HCT116 (cell line): ENCODE data around the gene LRRC4C. TPM values are rescaled to one million over a fixed set of nuclear protein-coding genes. Genes with fewer than 3 reads are reported as not detected.
A peak's percentile ranks its signal among the peaks of the same experiment; 100 is the strongest.

Source experiments
- ATAC-seq: fragments of 200-7000 bp; cut with Tn5 transposase; 2 replicates; pipeline ENCODE4 v1.9.1; 2020; ENCODE audit warnings: mild to moderate bottlenecking, moderate library complexity
- BruUV-seq: library from RNA; stranded (reverse); fragments of 400-500 nt; replicated peaks from 2 replicates; lab custom pipeline; 2021; lab: Mats Ljungman, UMichigan
- CTCF ChIA-PET: fragments of 300-600 bp; sonication (Branson Sonifier 250); formaldehyde crosslinking; loops from one replicate; lab custom pipeline; 2021; ENCODE audit warnings: antibody characterized with exemption; lab: Charles Lee
- POLR2A ChIA-PET: fragments of 300-600, 350-600 bp; sonication (Branson Sonifier 250); formaldehyde crosslinking; loops from one replicate; lab custom pipeline; 2021; ENCODE audit warnings: antibody characterized with exemption; lab: Charles Lee
- RAD21 ChIA-PET, 2 experiments: fragments of 300-600 bp; sonication (Branson Sonifier 250); formaldehyde crosslinking; loops; one replicate each; lab custom pipeline; 2023; ENCODE audit warnings: low total read pairs in 2 of 2; ENCODE audit not compliant: uncharacterized antibody in 2 of 2, unreplicated experiment in 2 of 2, low non-redundant PET in 1 of 2; lab: Charles Lee
- DNase-seq: peaks from one replicate; pipeline ENCODE4 v3.0.0-alpha.2; 2010; ENCODE audit warnings: low read depth, low spot score
- H2AFZ ChIP-seq: fragments of 200-600 bp; shearing (Covaris generic), sonication (generic); 2 replicates; pipeline ENCODE4 v1.6.1; 2017; ENCODE audit warnings: low read depth, mixed run types, mixed read lengths, antibody characterized with exemption, low read length; ENCODE audit not compliant: poor library complexity, severe bottlenecking
- H3K27ac ChIP-seq: 2 replicates; pipeline ENCODE4 v1.5.1; 2012; ENCODE audit warnings: low read depth, low read length
- H3K27me3 ChIP-seq: fragments of 200-600 bp; sonication (generic); 2 replicates; pipeline ENCODE4 v1.6.1; 2016; ENCODE audit warnings: mixed run types, low read length, mixed read lengths; ENCODE audit not compliant: insufficient read depth
- H3K36me3 ChIP-seq, 2 experiments: fragments of 200-500 bp in 1 of 2; fragments of 200-600 bp in 1 of 2; sonication (Bioruptor generic) in 1 of 2; sonication (generic) in 1 of 2; 2 replicates each; pipeline versions ENCODE4 v1.5.1 to v1.6.1; 2014 to 2016; ENCODE audit warnings: low read length in 2 of 2, inconsistent platforms in 1 of 2, mixed read lengths in 1 of 2, mixed run types in 1 of 2; ENCODE audit not compliant: insufficient read depth in 2 of 2, control insufficient read depth in 1 of 2
- H3K4me1 ChIP-seq, 2 experiments: fragments of 200-600 bp in 1 of 2; sonication (generic) in 1 of 2; 2 replicates each; pipeline versions ENCODE4 v1.5.1 to v1.6.1; 2012 to 2017; ENCODE audit warnings: low read length in 2 of 2, inconsistent platforms in 1 of 2, mild to moderate bottlenecking in 1 of 2, mixed read lengths in 1 of 2, mixed run types in 1 of 2, moderate library complexity in 1 of 2; ENCODE audit not compliant: insufficient read depth in 2 of 2, control insufficient read depth in 1 of 2
- H3K4me2 ChIP-seq: fragments of 200-600 bp; sonication (generic); 2 replicates; pipeline ENCODE4 v1.6.1; 2017; ENCODE audit warnings: mixed run types, low read length, mixed read lengths
- H3K4me3 ChIP-seq, 2 experiments: fragments of 200-600 bp in 1 of 2; sonication (generic) in 1 of 2; replicated peaks in 1 of 2; 2 replicates each; pipeline ENCODE4 v1.5.1; 2011 to 2016; ENCODE audit warnings: low read length in 2 of 2, control low read depth in 1 of 2, low read depth in 1 of 2, mild to moderate bottlenecking in 1 of 2, mixed read lengths in 1 of 2, mixed run types in 1 of 2
- H3K79me2 ChIP-seq: fragments of 200-600 bp; sonication (generic); 2 replicates; pipeline ENCODE4 v1.6.1; 2017; ENCODE audit warnings: mild to moderate bottlenecking, mixed run types, low read length, moderate library complexity, mixed read lengths; ENCODE audit not compliant: insufficient read depth
- H3K9ac ChIP-seq: fragments of 200-600 bp; sonication (generic); 2 replicates; pipeline ENCODE4 v1.6.1; 2016; ENCODE audit warnings: low read length, mixed read lengths
- H3K9me2 ChIP-seq: fragments of 200-600 bp; sonication (generic), shearing (Covaris generic); 2 replicates; pipeline ENCODE4 v1.6.1; 2017; ENCODE audit warnings: mixed run types, mild to moderate bottlenecking, moderate library complexity; ENCODE audit not compliant: insufficient read depth
- H3K9me3 ChIP-seq, 2 experiments: fragments of 200-500 bp in 1 of 2; fragments of 200-600 bp in 1 of 2; sonication (Bioruptor generic) in 1 of 2; sonication (generic) in 1 of 2; 2 replicates each; pipeline ENCODE4 v1.6.1; 2014 to 2017; ENCODE audit warnings: low read length in 2 of 2, mixed read lengths in 2 of 2, inconsistent platforms in 1 of 2, low read depth in 1 of 2, mild to moderate bottlenecking in 1 of 2, mixed run types in 1 of 2, moderate library complexity in 1 of 2; ENCODE audit not compliant: control insufficient read depth in 1 of 2, insufficient read depth in 1 of 2
- H4K20me1 ChIP-seq: fragments of 200-600 bp; sonication (generic), shearing (Covaris generic); 2 replicates; pipeline ENCODE4 v1.6.1; 2017; ENCODE audit warnings: mixed run types, mild to moderate bottlenecking, moderate library complexity; ENCODE audit not compliant: insufficient read depth
- CTCF ChIP-seq, 3 experiments: fragments of 200-600 bp in 1 of 3; sonication (generic) in 1 of 3; IDR thresholded peaks in 2 of 3; conservative IDR thresholded peaks in 1 of 3; 2 replicates each; pipeline ENCODE4 v1.5.1; 2012 to 2017; ENCODE audit warnings: low read depth in 2 of 3, low read length in 2 of 3, antibody characterized with exemption in 1 of 3, borderline replicate concordance in 1 of 3, control low read depth in 1 of 3, mild to moderate bottlenecking in 1 of 3, mixed read lengths in 1 of 3, mixed run types in 1 of 3, moderate library complexity in 1 of 3; ENCODE audit not compliant: insufficient read depth in 1 of 3
- JUND ChIP-seq: IDR thresholded peaks from 2 replicates; pipeline ENCODE4 v1.6.1; 2012
- POLR2A ChIP-seq: IDR thresholded peaks from 2 replicates; pipeline ENCODE4 v1.7.0; 2011; ENCODE audit warnings: borderline replicate concordance; ENCODE audit not compliant: insufficient read depth, insufficient read length; ENCODE audit errors: extremely low read depth
- RAD21 ChIP-seq: IDR thresholded peaks from 2 replicates; pipeline ENCODE4 v1.6.1; 2012; ENCODE audit warnings: low read depth, mild to moderate bottlenecking
- SP1 ChIP-seq: IDR thresholded peaks from 2 replicates; pipeline ENCODE4 v1.6.1; 2012; ENCODE audit warnings: low read depth
- TCF7L2 ChIP-seq: IDR thresholded peaks from 2 replicates; pipeline ENCODE4 v1.7.0; 2011; ENCODE audit warnings: borderline replicate concordance, inconsistent platforms; ENCODE audit not compliant: insufficient read depth, insufficient read length; ENCODE audit errors: extremely low read depth
- intact Hi-C: fragments of 100-400 bp; cut with micrococcal nuclease; formaldehyde crosslinking; loops from 2 replicates; pipeline ENCODE4 v1.10.0; 2022
- total RNA-seq: library from RNA; stranded (reverse); gene quantifications from one replicate; pipeline ENCODE4 v1.2.1, GENCODE V29; 2021; ENCODE audit not compliant: unreplicated experiment

Gene LRRC4C
- total RNA-seq, 1 experiment from 2014 or later: not detected

- Histone ChIP-seq H3K9ac (no peak overlapping the region), H3K9me2 (no peaks in the 10 kb centered on the region), H3K79me2 (no peaks in the 10 kb centered on the region), H3K36me3 (no peaks in the 10 kb centered on the region), H3K4me2 (no peak overlapping the region), H4K20me1 (no peaks in the 10 kb centered on the region), H3K4me1 (no peaks in the 10 kb centered on the region), H3K27me3 (no peaks in the 10 kb centered on the region), H3K4me3 (no peak overlapping the region), H3K27ac (no peak overlapping the region), H3K9me3 (peaks cover 0 to 8% of the 10 kb centered on the region in 2 experiments; a peak in 3 of 4 replicates), H2AFZ (no peak overlapping the region)
- intact Hi-C loops: no loop called here
- DNase-seq: no peak
- TF ChIP-seq JUND: no peak
- TF ChIP-seq POLR2A: no peak
- peak; percentile 21; the same call in 1 of the 2 replicates for TF ChIP-seq RAD21
- TF ChIP-seq CTCF (IDR thresholded peaks at IDR 0.05 in 2 of 3, conservative IDR thresholded peaks at IDR 0.05 in 1 of 3; ENCODE audit: borderline replicate concordance in 1 of 3, insufficient read depth in 1 of 3, low read depth in 2 of 3, low read length in 2 of 3): peak in 2 of 3 experiments; percentile 31 to 44; a peak in 3 of 6 replicates
- no peak for TF ChIP-seq SP1
- no TSS peak for BruUV-seq
- ChIA-PET RAD21 (no interaction called here), CTCF (no interaction called here), POLR2A (no interaction called here)
- ATAC-seq: no peak
Measured at GRCh38 chr11:41201156-41201555, 258.3 kb downstream of the LRRC4C start.

GRCh38 chr11:41190437-41191082 is 268.9 kb downstream of the LRRC4C start:
- Histone ChIP-seq H3K27ac (no peak overlapping the region), H3K4me2 (no peak overlapping the region), H3K27me3 (no peaks in the 10 kb centered on the region), H3K9me2 (no peaks in the 10 kb centered on the region), H3K9me3 (peaks cover 5 to 40% of the 10 kb centered on the region in 2 experiments; a peak in 2 of 4 replicates), H3K36me3 (no peaks in the 10 kb centered on the region), H2AFZ (no peak overlapping the region), H3K9ac (no peak overlapping the region), H4K20me1 (no peaks in the 10 kb centered on the region), H3K4me1 (no peaks in the 10 kb centered on the region), H3K79me2 (no peaks in the 10 kb centered on the region), H3K4me3 (no peak overlapping the region)
- BruUV-seq: no TSS peak
- ChIA-PET CTCF (no interaction called here), POLR2A (no interaction called here), RAD21 (no interaction called here)
- no peak for TF ChIP-seq TCF7L2
- DNase-seq (no peak), ATAC-seq (no peak)
- intact Hi-C loops: no loop called here
